ENCODE measurements around the gene SELENOI. TPM values are rescaled to one million over a fixed set of nuclear protein-coding genes. Genes with fewer than 3 reads are reported as not detected.

Gene SELENOI
- 10.8 and 14.8 TPM in 2 replicates for total RNA-seq

GRCh38 chr2:26345545-26346453 lies at the start of gene SELENOI:
Gene SELENOI (plus strand): TSS chr2:26346143. CDS start chr2:26346233, 90 bp downstream.

GRCh38 chr2:26346454-26347053 lies 611 bp downstream of the SELENOI start, which contains the start of gene ADGRF3:
Gene ADGRF3 (minus strand): TSS chr2:26346789. CDS start chr2:26346234, 555 bp downstream.

GRCh38 chr2:26401739-26402541 lies 56.0 kb downstream of the SELENOI start, which contains the start of gene DRC1:
Gene DRC1 (plus strand): TSS chr2:26401920. CDS start chr2:26401990, 70 bp downstream.

Other genes with a start within 250 kb of the SELENOI start
- 0.53 and 0.68 TPM in 2 replicates for gene GAREM2, start 173.1 kb upstream of the SELENOI start, total RNA-seq
- gene HADHA, start 101.5 kb upstream of the SELENOI start, total RNA-seq: 166 and 190 TPM in 2 replicates
- 96.4 and 116 TPM in 2 replicates for gene HADHB, start 101.2 kb upstream of the SELENOI start, total RNA-seq
- 0.12 and 0.26 TPM in 2 replicates for gene ADGRF3, start 646 bp downstream of the SELENOI start, total RNA-seq
- not detected in 2 replicates for gene DRC1, start 55.8 kb downstream of the SELENOI start, total RNA-seq
- gene OTOF, start 132.0 kb downstream of the SELENOI start, total RNA-seq: not detected in 2 replicates